NCI-H2081 treated with DMSO at 0.1 percent for 48 hours (cell line): ENCODE results near the gene TCF12.

ENCODE experiments used
- DNase-seq: peaks from one replicate; lab custom pipeline; 2025; lab: John Stamatoyannopoulos, UW

The TCF12 gene

DNA sequence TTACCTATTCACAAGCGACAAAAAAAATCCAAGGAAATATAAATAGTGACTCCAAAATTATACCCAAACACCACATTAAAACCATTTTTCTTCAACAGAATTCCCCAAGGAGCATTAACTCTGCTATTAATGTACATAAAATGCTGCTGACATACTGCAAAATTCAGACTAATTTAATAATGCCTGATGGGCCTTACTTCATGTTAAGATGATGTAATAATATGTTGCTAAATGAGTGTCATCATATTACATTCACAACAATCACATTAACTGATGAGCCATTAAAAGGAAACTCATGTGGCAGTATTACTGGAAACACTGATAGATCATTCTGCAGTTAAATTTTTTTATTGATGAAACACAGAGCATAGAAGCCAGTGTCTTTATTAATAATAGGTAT is 253.0 kb downstream of the TCF12 start:
- no peak for DNase-seq

DNA sequence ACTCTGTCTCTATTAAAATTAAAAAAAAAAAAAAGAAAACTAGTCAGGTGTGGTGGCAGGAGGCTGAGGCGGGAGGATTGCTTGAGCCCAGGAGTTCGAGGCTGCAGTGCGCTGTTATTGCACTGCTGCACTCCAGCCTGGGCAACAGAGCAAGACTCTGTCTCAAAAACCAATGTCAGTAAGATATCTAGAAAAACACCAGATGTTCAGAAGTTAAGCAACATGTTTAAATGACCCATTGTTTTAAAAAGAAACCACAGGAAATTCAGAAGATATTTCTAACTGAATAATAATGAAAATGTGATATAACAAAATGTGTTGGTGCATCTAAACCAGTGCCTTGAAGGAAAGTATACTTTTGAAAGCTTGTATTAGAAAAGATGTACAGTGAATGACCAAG is 254.5 kb downstream of the TCF12 start:
- DNase-seq = no peak

GRCh38 chr15:57183041-57183440 is 264.6 kb downstream of the TCF12 start:
- no peak for DNase-seq

GRCh38 chr15:57183614-57184344 is 265.3 kb downstream of the TCF12 start:
- no peak for DNase-seq

- no peak for DNase-seq
Observed at GRCh38 chr15:57184502-57184901, 266.1 kb downstream of the TCF12 start.

- no peak for DNase-seq
Observed at GRCh38 chr15:57185507-57186074, 267.1 kb downstream of the TCF12 start.

DNA sequence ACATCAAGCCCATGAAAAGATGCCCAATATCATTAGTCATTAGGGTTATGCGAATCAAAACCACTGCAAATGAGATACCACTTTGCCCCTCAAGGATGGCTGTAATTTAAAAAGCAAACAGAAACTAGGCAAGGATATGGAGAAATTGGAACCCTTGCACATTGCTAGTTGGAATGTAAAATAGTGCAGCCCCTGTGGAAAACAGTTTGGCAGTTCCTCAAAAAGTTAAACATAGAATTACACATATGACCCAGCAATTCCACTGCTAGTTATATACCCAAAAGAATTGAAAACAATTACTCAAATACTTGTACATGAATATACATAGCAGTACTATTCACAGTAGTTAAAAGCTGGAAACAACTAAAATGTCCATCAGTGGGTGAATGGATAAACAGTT is 271.0 kb downstream of the TCF12 start:
- DNase-seq = no peak

DNA sequence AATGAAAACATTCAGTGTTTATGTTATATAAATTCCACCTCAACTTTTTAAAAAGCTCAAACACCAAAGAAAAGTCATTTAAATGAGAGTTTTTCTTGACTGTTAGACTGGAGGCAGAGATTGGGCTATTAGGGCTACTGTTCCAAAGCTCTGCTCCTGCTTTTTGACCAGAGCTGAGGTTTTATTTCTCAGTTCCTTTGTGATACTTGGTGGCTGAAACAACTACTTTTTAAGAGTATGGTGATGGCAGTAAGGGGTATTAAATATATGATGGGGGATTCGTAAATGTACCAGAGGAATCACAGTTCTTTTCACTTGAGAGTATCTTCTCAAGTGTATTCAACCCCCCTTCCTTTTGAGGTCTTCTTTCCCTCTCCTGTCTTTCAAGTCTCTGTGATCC is 271.8 kb downstream of the TCF12 start:
- no peak for DNase-seq

DNA sequence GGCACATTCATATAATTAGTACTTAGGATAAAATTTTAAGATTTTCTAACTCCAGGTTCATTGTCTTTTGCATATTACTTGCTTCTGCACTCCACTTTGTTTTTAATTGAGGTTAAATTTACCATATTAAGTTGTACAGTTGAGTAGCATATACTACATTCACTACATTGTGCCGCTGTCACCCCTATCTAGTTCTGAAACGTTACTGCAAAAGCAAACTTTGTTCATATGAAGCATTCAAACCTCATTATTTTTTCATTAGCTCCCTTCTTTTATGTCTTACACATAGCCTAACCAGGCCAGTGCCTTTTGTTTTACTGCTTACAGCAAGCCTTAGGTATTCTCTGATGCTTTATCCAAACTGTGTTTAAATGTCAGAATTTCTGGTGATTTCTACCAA is 274.7 kb downstream of the TCF12 start:
- DNase-seq = no peak

DNA sequence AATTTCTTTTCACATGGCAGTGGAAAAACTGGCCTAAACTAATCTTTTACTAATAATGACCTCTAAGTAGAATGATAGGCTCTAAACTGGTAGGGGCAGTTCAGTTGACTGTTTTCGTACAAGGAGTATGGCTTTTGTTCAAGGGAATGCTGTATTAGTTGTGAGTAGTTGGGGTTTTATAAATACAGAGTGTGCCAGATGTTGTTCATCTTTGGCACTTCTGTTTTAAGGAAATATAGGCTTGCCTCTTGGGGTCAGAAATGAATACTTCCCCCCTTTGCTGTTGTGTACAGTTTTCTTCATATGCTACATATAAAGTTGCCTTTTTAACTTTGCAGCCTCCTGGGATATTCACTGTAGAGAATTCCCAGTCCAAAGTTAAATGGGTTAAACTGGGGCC is 276.9 kb downstream of the TCF12 start:
- DNase-seq = no peak

- DNase-seq = no peak
Observed at GRCh38 chr15:57196865-57197264, 278.4 kb downstream of the TCF12 start.

- DNase-seq = no peak
Observed at GRCh38 chr15:57198131-57198530, 279.7 kb downstream of the TCF12 start.

- DNase-seq = peak; percentile 84
Observed at GRCh38 chr15:57198654-57199291, 280.3 kb downstream of the TCF12 start.

GRCh38 chr15:57201578-57201977 is 283.1 kb downstream of the TCF12 start:
- DNase-seq = no peak

- no peak for DNase-seq
Observed at GRCh38 chr15:57203906-57204305, 285.5 kb downstream of the TCF12 start.

- DNase-seq = no peak
Observed at GRCh38 chr15:57205027-57205855, 286.8 kb downstream of the TCF12 start.

DNA sequence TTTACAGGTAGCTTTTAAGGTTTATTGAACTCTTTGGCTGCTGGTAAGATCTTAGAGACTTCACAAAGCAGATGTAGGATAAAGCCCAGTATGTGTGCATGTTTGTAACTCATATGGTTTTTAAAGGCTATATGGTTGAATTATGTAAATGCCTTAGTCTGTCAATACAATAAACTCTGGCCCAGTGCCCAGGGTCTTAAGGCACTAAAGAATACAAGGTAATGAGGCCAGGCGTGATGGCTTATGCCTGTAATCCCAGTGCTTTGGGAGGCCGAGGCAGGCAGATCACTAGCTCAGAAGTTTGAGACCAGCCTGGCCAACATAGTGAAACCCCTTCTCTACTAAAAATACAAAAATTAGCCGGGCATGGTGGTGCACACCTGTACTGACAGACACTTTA is 287.6 kb downstream of the TCF12 start:
- DNase-seq = no peak

DNA sequence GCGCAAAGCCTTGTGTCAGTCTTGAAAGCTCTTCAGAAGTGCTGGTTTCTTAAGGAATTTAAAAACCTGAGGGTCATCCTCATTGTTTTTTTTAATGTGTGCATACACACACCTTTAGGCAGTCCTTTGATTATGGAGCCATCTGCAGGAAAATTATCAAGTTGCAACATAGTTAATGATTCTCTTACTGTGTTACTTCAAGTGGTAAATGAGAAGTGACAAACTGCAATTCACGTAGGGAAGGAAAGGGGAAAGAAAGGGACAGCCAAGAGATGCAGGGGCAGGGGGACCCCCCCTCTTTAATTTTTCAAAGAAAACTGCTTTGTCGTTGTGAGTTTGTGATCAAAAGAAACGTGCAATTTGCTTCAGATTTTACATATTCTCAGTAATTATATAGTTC is 295.4 kb downstream of the TCF12 start:
- no peak for DNase-seq

DNA sequence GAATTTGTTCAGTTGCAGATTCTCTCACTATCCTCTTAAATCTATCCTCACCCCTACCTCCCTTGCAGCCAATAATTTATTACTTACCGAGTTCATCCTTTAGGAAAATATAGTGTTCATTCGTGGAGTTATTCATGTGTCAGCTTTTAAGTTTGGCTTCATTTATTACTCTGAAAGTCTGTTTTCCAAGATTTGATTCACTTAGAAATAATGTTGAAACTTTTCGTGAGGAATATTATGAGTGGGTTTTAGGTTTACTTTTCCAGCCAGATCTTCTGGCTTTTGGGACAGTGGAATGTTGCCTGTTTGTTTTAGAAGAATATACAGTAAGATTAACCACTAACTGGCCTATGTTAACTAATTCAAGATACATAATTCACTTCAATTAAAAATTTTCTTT is 296.9 kb downstream of the TCF12 start:
- no peak for DNase-seq

GRCh38 chr15:57215881-57216280 is 297.4 kb downstream of the TCF12 start:
- no peak for DNase-seq

GRCh38 chr15:57216288-57216687 is 297.8 kb downstream of the TCF12 start:
- no peak for DNase-seq

- no peak for DNase-seq
Observed at GRCh38 chr15:57217778-57218598, 299.5 kb downstream of the TCF12 start.
